HEK293 (cell line): ENCODE data around the gene CUL1.

Experiments
- CTCF ChIA-PET: fragments of 350-600 bp; formaldehyde crosslinking; extraction: SDS; loops from one replicate; lab custom pipeline; 2021; ENCODE audit warnings: antibody characterized with exemption; lab: Yijun Ruan, JAX
- POLR2A ChIA-PET: fragments of 300-600 bp; formaldehyde crosslinking; extraction: SDS; loops from one replicate; lab custom pipeline; 2020; ENCODE audit warnings: antibody characterized with exemption, inconsistent platforms; lab: Yijun Ruan, JAX
- H3K27ac ChIP-seq: fragments of 200-500 bp; sonication (Bioruptor generic); 2 replicates; pipeline ENCODE4 v1.5.1; 2014; ENCODE audit warnings: low read depth, low read length, control low read depth, inconsistent platforms; ENCODE audit errors: extremely low read depth
- H3K36me3 ChIP-seq, 2 experiments: fragments of 200-500 bp in 1 of 2; sonication (Bioruptor generic) in 1 of 2; 1 replicate in 1 of 2; 2 replicates in 1 of 2; pipeline ENCODE4 v1.5.1; 2014 to 2017; ENCODE audit warnings: inconsistent platforms in 2 of 2, low read length in 2 of 2; ENCODE audit not compliant: control insufficient read depth in 2 of 2, insufficient read depth in 1 of 2
- H3K4me1 ChIP-seq: fragments of 200-500 bp; sonication (Bioruptor generic); 2 replicates; pipeline ENCODE4 v1.5.1; 2014; ENCODE audit warnings: mild to moderate bottlenecking, low read length, inconsistent platforms; ENCODE audit not compliant: control insufficient read depth, insufficient read depth
- H3K4me3 ChIP-seq: 2 replicates; pipeline ENCODE4 v1.5.1; 2011; ENCODE audit warnings: low read depth, mild to moderate bottlenecking, control low read depth, low read length, moderate library complexity
- H3K9me3 ChIP-seq: fragments of 200-500 bp; sonication (Bioruptor generic); 2 replicates; pipeline ENCODE4 v1.5.1; 2014; ENCODE audit warnings: low read depth, low read length, inconsistent platforms; ENCODE audit not compliant: control insufficient read depth, insufficient read depth
- EGR2 ChIP-seq: fragments of 450-650 bp; formaldehyde crosslinking; IDR thresholded peaks from 2 replicates; pipeline ENCODE4 v1.5.1; 2016; ENCODE audit warnings: low read depth, missing biosample characterization, missing genetic modification characterization
- GLI2 ChIP-seq: fragments of 450-650 bp; formaldehyde crosslinking; IDR thresholded peaks from 2 replicates; pipeline ENCODE4; 2017; ENCODE audit warnings: missing biosample characterization, missing genetic modification characterization, low read depth, borderline replicate concordance
- KLF16 ChIP-seq: fragments of 450-650 bp; formaldehyde crosslinking; IDR thresholded peaks from 2 replicates; pipeline ENCODE4 v1.5.1; 2017; ENCODE audit warnings: missing biosample characterization, missing genetic modification characterization
- KLF7 ChIP-seq: fragments of 450-650 bp; formaldehyde crosslinking; IDR thresholded peaks from 2 replicates; pipeline ENCODE4 v1.5.1; 2016; ENCODE audit warnings: missing biosample characterization, missing genetic modification characterization, borderline replicate concordance
- SCRT1 ChIP-seq: fragments of 450-650 bp; formaldehyde crosslinking; IDR thresholded peaks from 2 replicates; pipeline ENCODE4 v1.5.1; 2016; ENCODE audit warnings: missing biosample characterization, missing genetic modification characterization, borderline replicate concordance
- SCRT2 ChIP-seq: fragments of 450-650 bp; formaldehyde crosslinking; IDR thresholded peaks from 2 replicates; pipeline ENCODE4 v1.5.1; 2016; ENCODE audit warnings: missing biosample characterization, missing genetic modification characterization
- ZNF155 ChIP-seq: fragments of 450-650 bp; formaldehyde crosslinking; IDR thresholded peaks from 2 replicates; pipeline ENCODE4 v1.5.1; 2016; ENCODE audit warnings: missing biosample characterization, missing genetic modification characterization
- ZNF214 ChIP-seq: fragments of 450-650 bp; formaldehyde crosslinking; IDR thresholded peaks from 2 replicates; pipeline ENCODE4 v1.5.1; 2017; ENCODE audit warnings: missing biosample characterization, mild to moderate bottlenecking, missing genetic modification characterization, borderline replicate concordance
- ZNF274 ChIP-seq, 2 experiments: fragments of 200-500 bp in 1 of 2; fragments of 450-650 bp in 1 of 2; sonication (Bioruptor generic) in 1 of 2; formaldehyde crosslinking in 1 of 2; IDR thresholded peaks; 2 replicates each; pipeline versions ENCODE4 v1.5.1 to v1.6.1; 2014 to 2016; ENCODE audit warnings: borderline replicate concordance in 1 of 2, inconsistent platforms in 1 of 2, low read length in 1 of 2, missing biosample characterization in 1 of 2, missing genetic modification characterization in 1 of 2
- ZNF302 ChIP-seq: fragments of 450-650 bp; formaldehyde crosslinking; IDR thresholded peaks from 2 replicates; pipeline ENCODE4 v1.5.1; 2016; ENCODE audit warnings: missing biosample characterization, missing genetic modification characterization, low read depth
- ZNF544 ChIP-seq: fragments of 450-650 bp; formaldehyde crosslinking; IDR thresholded peaks from 2 replicates; pipeline ENCODE4 v1.5.0; 2017; ENCODE audit warnings: missing biosample characterization, missing genetic modification characterization
- ZNF558 ChIP-seq: fragments of 450-650 bp; formaldehyde crosslinking; IDR thresholded peaks from 2 replicates; pipeline ENCODE4 v1.5.1; 2016; ENCODE audit warnings: missing biosample characterization, missing genetic modification characterization
- ZNF664 ChIP-seq: fragments of 450-650 bp; formaldehyde crosslinking; IDR thresholded peaks from 2 replicates; pipeline ENCODE4 v1.5.1; 2016; ENCODE audit warnings: missing biosample characterization, missing genetic modification characterization
- ZNF677 ChIP-seq: fragments of 450-650 bp; IDR thresholded peaks from 2 replicates; pipeline ENCODE4 v1.5.0; 2018; ENCODE audit warnings: missing biosample characterization, mild to moderate bottlenecking, missing genetic modification characterization, moderate library complexity
- ZNF76 ChIP-seq: fragments of 450-650 bp; formaldehyde crosslinking; IDR thresholded peaks from 2 replicates; pipeline ENCODE4; 2016; ENCODE audit warnings: low read depth, missing biosample characterization, missing genetic modification characterization, borderline replicate concordance
- ZNF785 ChIP-seq: fragments of 450-650 bp; formaldehyde crosslinking; IDR thresholded peaks from 2 replicates; pipeline ENCODE4 v1.5.1; 2016; ENCODE audit warnings: missing biosample characterization, missing genetic modification characterization
- TF ChIP-seq, protein P1 (sequence below): sonication (generic); formaldehyde crosslinking; IDR thresholded peaks from 2 replicates; pipeline ENCODE4 v1.8.1; 2022; ENCODE audit warnings: mild to moderate bottlenecking, moderate library complexity, missing genetic modification reagents
- TF ChIP-seq, protein P2 (sequence below): fragments of 450-650 bp; formaldehyde crosslinking; IDR thresholded peaks from 2 replicates; pipeline ENCODE4 v1.5.1; 2016; ENCODE audit warnings: missing biosample characterization, missing genetic modification characterization
- TF ChIP-seq, protein P3 (sequence below): fragments of 450-650 bp; formaldehyde crosslinking; conservative IDR thresholded peaks from 2 replicates; pipeline ENCODE4 v1.5.1; 2016; ENCODE audit warnings: low read depth, missing biosample characterization, missing genetic modification characterization
- TF ChIP-seq, protein P4 (sequence below): fragments of 450-650 bp; formaldehyde crosslinking; optimal IDR thresholded peaks from 2 replicates; pipeline ENCODE3; 2016; ENCODE audit warnings: missing biosample characterization, mild to moderate bottlenecking, missing genetic modification characterization
- TF ChIP-seq, protein P5 (sequence below): fragments of 450-650 bp; formaldehyde crosslinking; IDR thresholded peaks from 2 replicates; pipeline ENCODE4 v1.5.1; 2016; ENCODE audit warnings: missing biosample characterization, missing genetic modification characterization
- TF ChIP-seq, protein P6 (sequence below): fragments of 450-650 bp; formaldehyde crosslinking; IDR thresholded peaks from 2 replicates; pipeline ENCODE4 v1.5.1; 2017; ENCODE audit warnings: missing biosample characterization, missing genetic modification characterization

The CUL1 gene

DNA sequence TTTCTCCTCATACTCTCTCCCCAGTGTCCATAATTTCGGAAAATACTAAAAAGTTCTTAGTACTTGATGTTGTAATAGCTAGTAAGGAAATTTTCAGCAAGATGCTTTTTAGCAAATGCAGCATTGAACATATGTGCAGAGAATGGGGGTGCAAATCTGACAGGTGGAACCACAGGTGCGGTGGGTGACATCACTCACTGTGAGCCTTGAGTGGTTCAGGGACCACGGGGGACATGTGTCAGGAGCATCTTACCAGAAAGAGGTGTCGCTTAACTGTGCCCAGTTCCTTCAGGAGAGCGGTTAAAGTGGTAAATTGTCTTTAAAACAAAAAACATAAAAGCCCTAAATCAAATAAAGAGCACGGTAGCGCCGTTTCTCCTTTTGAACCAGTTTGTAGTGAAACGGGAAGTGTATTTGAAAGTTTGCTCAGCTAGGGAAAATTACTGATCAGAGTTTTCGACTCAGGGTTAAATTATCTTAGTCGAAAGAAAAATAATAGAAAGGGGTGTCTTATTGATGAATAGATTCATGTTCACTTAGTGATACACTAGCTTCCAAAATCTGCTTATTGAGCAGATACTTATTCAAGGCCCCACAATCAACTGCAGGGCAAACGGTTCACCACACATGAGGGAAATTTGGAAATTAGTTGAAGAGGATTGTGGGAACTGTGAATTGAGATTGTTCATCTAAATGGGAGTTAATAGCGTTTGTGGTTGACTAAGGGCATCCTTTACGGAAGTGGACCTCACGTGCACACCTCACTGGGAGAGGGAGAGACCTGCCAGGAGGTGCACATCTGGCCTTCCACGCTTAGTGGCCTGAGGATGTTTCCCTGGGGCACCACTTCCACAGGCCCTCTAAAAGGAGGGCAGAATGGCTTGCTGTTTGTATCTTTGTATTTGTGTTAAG, 12.7 kb downstream of the CUL1 start (continued):
- TF ChIP-seq, protein P1, sequence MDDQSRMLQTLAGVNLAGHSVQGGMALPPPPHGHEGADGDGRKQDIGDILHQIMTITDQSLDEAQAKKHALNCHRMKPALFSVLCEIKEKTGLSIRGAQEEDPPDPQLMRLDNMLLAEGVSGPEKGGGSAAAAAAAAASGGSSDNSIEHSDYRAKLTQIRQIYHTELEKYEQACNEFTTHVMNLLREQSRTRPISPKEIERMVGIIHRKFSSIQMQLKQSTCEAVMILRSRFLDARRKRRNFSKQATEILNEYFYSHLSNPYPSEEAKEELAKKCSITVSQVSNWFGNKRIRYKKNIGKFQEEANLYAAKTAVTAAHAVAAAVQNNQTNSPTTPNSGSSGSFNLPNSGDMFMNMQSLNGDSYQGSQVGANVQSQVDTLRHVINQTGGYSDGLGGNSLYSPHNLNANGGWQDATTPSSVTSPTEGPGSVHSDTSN (CRISPR knock-in tag): no peak
- TF ChIP-seq ZNF274 (IDR thresholded peaks at IDR 0.05; ENCODE audit: low read length) (no peak), ZNF274 (tag by site-specific recombination; IDR thresholded peaks at IDR 0.05; ENCODE audit: borderline replicate concordance) (no peak), ZNF558 (no peak), ZNF664 (tag by site-specific recombination) (peak; percentile 71), ZNF785 (tag by site-specific recombination) (no peak), KLF16 (tag by site-specific recombination) (no peak), EGR2 (no peak), KLF7 (tag by site-specific recombination) (no peak), ZNF544 (tag by site-specific recombination) (no peak), ZNF302 (tag by site-specific recombination) (no peak), ZNF155 (tag by site-specific recombination) (no peak)
- TF ChIP-seq, protein P2, sequence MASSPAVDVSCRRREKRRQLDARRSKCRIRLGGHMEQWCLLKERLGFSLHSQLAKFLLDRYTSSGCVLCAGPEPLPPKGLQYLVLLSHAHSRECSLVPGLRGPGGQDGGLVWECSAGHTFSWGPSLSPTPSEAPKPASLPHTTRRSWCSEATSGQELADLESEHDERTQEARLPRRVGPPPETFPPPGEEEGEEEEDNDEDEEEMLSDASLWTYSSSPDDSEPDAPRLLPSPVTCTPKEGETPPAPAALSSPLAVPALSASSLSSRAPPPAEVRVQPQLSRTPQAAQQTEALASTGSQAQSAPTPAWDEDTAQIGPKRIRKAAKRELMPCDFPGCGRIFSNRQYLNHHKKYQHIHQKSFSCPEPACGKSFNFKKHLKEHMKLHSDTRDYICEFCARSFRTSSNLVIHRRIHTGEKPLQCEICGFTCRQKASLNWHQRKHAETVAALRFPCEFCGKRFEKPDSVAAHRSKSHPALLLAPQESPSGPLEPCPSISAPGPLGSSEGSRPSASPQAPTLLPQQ (tag by site-specific recombination): no peak
- TF ChIP-seq, protein P3, sequence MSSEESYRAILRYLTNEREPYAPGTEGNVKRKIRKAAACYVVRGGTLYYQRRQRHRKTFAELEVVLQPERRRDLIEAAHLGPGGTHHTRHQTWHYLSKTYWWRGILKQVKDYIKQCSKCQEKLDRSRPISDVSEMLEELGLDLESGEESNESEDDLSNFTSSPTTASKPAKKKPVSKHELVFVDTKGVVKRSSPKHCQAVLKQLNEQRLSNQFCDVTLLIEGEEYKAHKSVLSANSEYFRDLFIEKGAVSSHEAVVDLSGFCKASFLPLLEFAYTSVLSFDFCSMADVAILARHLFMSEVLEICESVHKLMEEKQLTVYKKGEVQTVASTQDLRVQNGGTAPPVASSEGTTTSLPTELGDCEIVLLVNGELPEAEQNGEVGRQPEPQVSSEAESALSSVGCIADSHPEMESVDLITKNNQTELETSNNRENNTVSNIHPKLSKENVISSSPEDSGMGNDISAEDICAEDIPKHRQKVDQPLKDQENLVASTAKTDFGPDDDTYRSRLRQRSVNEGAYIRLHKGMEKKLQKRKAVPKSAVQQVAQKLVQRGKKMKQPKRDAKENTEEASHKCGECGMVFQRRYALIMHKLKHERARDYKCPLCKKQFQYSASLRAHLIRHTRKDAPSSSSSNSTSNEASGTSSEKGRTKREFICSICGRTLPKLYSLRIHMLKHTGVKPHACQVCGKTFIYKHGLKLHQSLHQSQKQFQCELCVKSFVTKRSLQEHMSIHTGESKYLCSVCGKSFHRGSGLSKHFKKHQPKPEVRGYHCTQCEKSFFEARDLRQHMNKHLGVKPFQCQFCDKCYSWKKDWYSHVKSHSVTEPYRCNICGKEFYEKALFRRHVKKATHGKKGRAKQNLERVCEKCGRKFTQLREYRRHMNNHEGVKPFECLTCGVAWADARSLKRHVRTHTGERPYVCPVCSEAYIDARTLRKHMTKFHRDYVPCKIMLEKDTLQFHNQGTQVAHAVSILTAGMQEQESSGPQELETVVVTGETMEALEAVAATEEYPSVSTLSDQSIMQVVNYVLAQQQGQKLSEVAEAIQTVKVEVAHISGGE (tag by site-specific recombination): no peak
- TF ChIP-seq, protein P4, sequence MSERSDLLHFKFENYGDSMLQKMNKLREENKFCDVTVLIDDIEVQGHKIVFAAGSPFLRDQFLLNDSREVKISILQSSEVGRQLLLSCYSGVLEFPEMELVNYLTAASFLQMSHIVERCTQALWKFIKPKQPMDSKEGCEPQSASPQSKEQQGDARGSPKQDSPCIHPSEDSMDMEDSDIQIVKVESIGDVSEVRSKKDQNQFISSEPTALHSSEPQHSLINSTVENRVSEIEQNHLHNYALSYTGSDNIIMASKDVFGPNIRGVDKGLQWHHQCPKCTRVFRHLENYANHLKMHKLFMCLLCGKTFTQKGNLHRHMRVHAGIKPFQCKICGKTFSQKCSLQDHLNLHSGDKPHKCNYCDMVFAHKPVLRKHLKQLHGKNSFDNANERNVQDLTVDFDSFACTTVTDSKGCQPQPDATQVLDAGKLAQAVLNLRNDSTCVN (tag by site-specific recombination): no peak
- TF ChIP-seq, protein P5, sequence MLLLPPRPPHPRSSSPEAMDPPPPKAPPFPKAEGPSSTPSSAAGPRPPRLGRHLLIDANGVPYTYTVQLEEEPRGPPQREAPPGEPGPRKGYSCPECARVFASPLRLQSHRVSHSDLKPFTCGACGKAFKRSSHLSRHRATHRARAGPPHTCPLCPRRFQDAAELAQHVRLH (tag by site-specific recombination): no peak

DNA sequence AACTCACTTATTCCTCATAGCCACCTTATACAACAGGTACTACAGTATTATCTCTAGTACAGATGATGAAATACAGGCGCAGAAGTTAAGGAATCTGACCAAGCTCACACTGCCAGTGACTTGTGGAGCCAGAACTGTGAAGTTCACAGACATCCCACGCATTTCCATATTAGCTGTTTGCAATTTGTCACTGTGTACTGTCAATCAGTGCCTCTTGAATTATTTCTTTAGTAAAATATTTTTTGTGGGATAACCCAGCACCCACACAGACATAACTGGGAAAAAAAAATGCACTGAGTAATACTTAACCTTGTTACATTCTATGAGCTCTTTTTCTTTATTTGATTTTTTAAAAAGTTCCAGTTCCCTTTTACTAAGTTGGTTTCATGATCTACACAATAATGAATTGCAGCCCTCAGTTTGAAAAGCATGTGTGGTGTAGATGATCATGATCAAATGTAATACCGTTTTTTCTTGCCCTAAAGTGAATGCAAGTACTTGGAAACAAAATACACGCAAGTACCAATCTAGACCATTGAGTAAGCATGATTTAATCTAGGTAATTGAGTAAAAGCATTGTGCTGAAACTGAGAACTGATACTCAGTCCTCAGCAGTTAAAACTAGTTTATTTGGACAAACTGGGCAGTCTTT, 14.1 kb downstream of the CUL1 start:
- TF ChIP-seq SCRT1 (tag by site-specific recombination): peak; percentile 45; the same call in 1 of the 2 replicates
- TF ChIP-seq ZNF677: no peak
- no peak for TF ChIP-seq ZNF76
- TF ChIP-seq, protein P6, sequence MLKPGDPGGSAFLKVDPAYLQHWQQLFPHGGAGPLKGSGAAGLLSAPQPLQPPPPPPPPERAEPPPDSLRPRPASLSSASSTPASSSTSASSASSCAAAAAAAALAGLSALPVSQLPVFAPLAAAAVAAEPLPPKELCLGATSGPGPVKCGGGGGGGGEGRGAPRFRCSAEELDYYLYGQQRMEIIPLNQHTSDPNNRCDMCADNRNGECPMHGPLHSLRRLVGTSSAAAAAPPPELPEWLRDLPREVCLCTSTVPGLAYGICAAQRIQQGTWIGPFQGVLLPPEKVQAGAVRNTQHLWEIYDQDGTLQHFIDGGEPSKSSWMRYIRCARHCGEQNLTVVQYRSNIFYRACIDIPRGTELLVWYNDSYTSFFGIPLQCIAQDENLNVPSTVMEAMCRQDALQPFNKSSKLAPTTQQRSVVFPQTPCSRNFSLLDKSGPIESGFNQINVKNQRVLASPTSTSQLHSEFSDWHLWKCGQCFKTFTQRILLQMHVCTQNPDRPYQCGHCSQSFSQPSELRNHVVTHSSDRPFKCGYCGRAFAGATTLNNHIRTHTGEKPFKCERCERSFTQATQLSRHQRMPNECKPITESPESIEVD (tag by site-specific recombination): peak; percentile 80
- no peak for TF ChIP-seq GLI2 (tag by site-specific recombination)
- no peak for TF ChIP-seq ZNF214 (tag by site-specific recombination)
- TF ChIP-seq SCRT2 (tag by site-specific recombination): 0 out of 2 replicates have a peak, but pooled peaks have one; percentile 11
- TF ChIP-seq, all 188 proteins: peak for 3
- ChIA-PET POLR2A (interaction anchor here (1.6 kb wide), 1 partner anchor 14 kb away, joined by 6 read pairs; the partner anchor contains the start of gene CUL1), CTCF (no interaction called here)
- no peaks in the 10 kb centered on the region for H3K4me1 ChIP-seq
- H3K9me3 ChIP-seq: no peaks in the 10 kb centered on the region
- H3K36me3 ChIP-seq: no peaks in the 10 kb centered on the region
- no peak overlapping the region for H3K27ac ChIP-seq
- no peak overlapping the region for H3K4me3 ChIP-seq
